IMR-90 (cell line): ENCODE data around the gene SSTR1. TPM values are rescaled to one million over a fixed set of nuclear protein-coding genes. Genes with fewer than 3 reads are reported as not detected.
A peak's percentile ranks its signal among the peaks of the same experiment; 100 is the strongest.

Experiments used
- ATAC-seq: fragments of 200-7000 bp; cut with Tn5 transposase; 2 replicates; pipeline ENCODE4 v1.9.1; 2020; ENCODE audit warnings: low read depth, mild to moderate bottlenecking, moderate library complexity
- Bru-seq: library from RNA; stranded (reverse); fragments of 400-500 nt; gene quantifications from one replicate; lab custom pipeline; 2021; lab: Mats Ljungman, UMichigan
- BruChase-seq, 2 experiments: library from RNA; stranded (reverse); fragments of 400-500 nt; gene quantifications; one replicate each; lab custom pipeline; 2021; lab: Mats Ljungman, UMichigan
- BruUV-seq: library from RNA; stranded (reverse); fragments of 400-500 nt; replicated peaks from 2 replicates; lab custom pipeline; 2021; lab: Mats Ljungman, UMichigan
- CTCF ChIA-PET: fragments of 300-600 bp; formaldehyde crosslinking; extraction: SDS; loops from one replicate; lab custom pipeline; 2021; ENCODE audit warnings: antibody characterized with exemption; lab: Yijun Ruan, JAX
- POLR2A ChIA-PET: fragments of 300-600 bp; sonication (Branson Sonifier 250); formaldehyde crosslinking; loops from one replicate; lab custom pipeline; 2022; ENCODE audit warnings: antibody characterized with exemption; ENCODE audit not compliant: unreplicated experiment; lab: Charles Lee
- DNase-seq: peaks from one replicate; pipeline ENCODE4 v3.0.0; 2013
- H2AFZ ChIP-seq: replicated peaks from 2 replicates; pipeline ENCODE3; 2013; ENCODE audit warnings: low read length, mild to moderate bottlenecking; ENCODE audit not compliant: poor library complexity
- H2AK5ac ChIP-seq: 2 replicates; pipeline ENCODE4 v1.6.1; 2013; ENCODE audit warnings: low read depth, low read length, inconsistent platforms
- H2AK9ac ChIP-seq: replicated peaks from 2 replicates; pipeline ENCODE3; 2013; ENCODE audit warnings: mild to moderate bottlenecking, low read depth, low read length, moderate library complexity; ENCODE audit not compliant: poor library complexity
- H2BK120ac ChIP-seq: 2 replicates; pipeline ENCODE4 v1.6.1; 2013; ENCODE audit warnings: low read depth, low read length, inconsistent platforms
- H2BK15ac ChIP-seq: 3 replicates; pipeline ENCODE4 v1.6.1; 2013; ENCODE audit warnings: low read depth, low read length, inconsistent platforms
- H2BK20ac ChIP-seq: 2 replicates; pipeline ENCODE4 v1.6.1; 2013; ENCODE audit warnings: low read depth, mild to moderate bottlenecking, inconsistent platforms, low read length, moderate library complexity
- H2BK5ac ChIP-seq: 2 replicates; pipeline ENCODE4 v1.6.1; 2013; ENCODE audit warnings: mild to moderate bottlenecking, low read depth, low read length, inconsistent platforms; ENCODE audit not compliant: poor library complexity, severe bottlenecking
- H3K14ac ChIP-seq: replicated peaks from 2 replicates; pipeline ENCODE4 v1.6.1; 2013; ENCODE audit warnings: low read depth, low read length, inconsistent platforms
- H3K18ac ChIP-seq: 2 replicates; pipeline ENCODE4 v1.6.1; 2013; ENCODE audit warnings: low read depth, low read length, control low read depth
- H3K23ac ChIP-seq: 2 replicates; pipeline ENCODE4 v1.6.1; 2013; ENCODE audit warnings: low read depth, low read length, inconsistent platforms
- H3K27ac ChIP-seq: 2 replicates; pipeline ENCODE4 v1.5.1; 2013; ENCODE audit warnings: mild to moderate bottlenecking, control low read depth, low read length; ENCODE audit not compliant: insufficient read depth
- H3K27me3 ChIP-seq: 2 replicates; pipeline ENCODE4 v1.6.1; 2013; ENCODE audit warnings: low read length; ENCODE audit not compliant: control insufficient read depth, insufficient read depth
- H3K36me3 ChIP-seq: 2 replicates; pipeline ENCODE4 v1.6.1; 2013; ENCODE audit warnings: low read length, mixed read lengths; ENCODE audit not compliant: control insufficient read depth, insufficient read depth
- H3K4ac ChIP-seq: 2 replicates; pipeline ENCODE4 v1.6.1; 2013; ENCODE audit warnings: low read depth, low read length, inconsistent platforms
- H3K4me1 ChIP-seq: 2 replicates; pipeline ENCODE4 v1.6.1; 2013; ENCODE audit warnings: low read length, mixed read lengths; ENCODE audit not compliant: control insufficient read depth, insufficient read depth
- H3K4me2 ChIP-seq: 2 replicates; pipeline ENCODE4 v1.6.1; 2013; ENCODE audit warnings: low read depth, mild to moderate bottlenecking, control low read depth, low read length, moderate library complexity
- H3K4me3 ChIP-seq: 2 replicates; pipeline ENCODE4 v1.5.1; 2013; ENCODE audit warnings: low read depth, mild to moderate bottlenecking, control low read depth, low read length, moderate library complexity; ENCODE audit not compliant: insufficient read depth
- H3K56ac ChIP-seq: 2 replicates; pipeline ENCODE4 v1.6.1; 2013; ENCODE audit warnings: low read length, inconsistent platforms; ENCODE audit not compliant: insufficient read depth; ENCODE audit errors: extremely low read depth
- H3K79me1 ChIP-seq, 2 experiments: 2 replicates each; pipeline ENCODE4 v1.6.1; 2013; ENCODE audit warnings: low read length in 2 of 2, inconsistent platforms in 1 of 2, low read depth in 1 of 2
- H3K9ac ChIP-seq: 2 replicates; pipeline ENCODE4 v1.6.1; 2013; ENCODE audit warnings: low read depth, low read length, control low read depth
- H3K9me1 ChIP-seq: 2 replicates; pipeline ENCODE4 v1.6.1; 2013; ENCODE audit warnings: low read length, inconsistent platforms; ENCODE audit not compliant: insufficient read depth
- H3K9me3 ChIP-seq: 2 replicates; pipeline ENCODE4 v1.6.1; 2013; ENCODE audit warnings: low read length; ENCODE audit not compliant: control insufficient read depth, insufficient read depth
- H4K20me1 ChIP-seq: 2 replicates; pipeline ENCODE4 v1.6.1; 2013; ENCODE audit warnings: low read length, inconsistent platforms; ENCODE audit not compliant: insufficient read depth
- H4K5ac ChIP-seq: 2 replicates; pipeline ENCODE4 v1.6.1; 2013; ENCODE audit warnings: mild to moderate bottlenecking, low read depth, low read length, control low read depth
- H4K8ac ChIP-seq, 2 experiments: 2 replicates each; pipeline ENCODE4 v1.6.1; 2013; ENCODE audit warnings: low read depth in 2 of 2, low read length in 2 of 2, control low read depth in 1 of 2, inconsistent platforms in 1 of 2
- H4K91ac ChIP-seq: 2 replicates; pipeline ENCODE4 v1.6.1; 2013; ENCODE audit warnings: low read depth, low read length, inconsistent platforms; ENCODE audit not compliant: insufficient read depth
- BHLHE40 ChIP-seq: fragments of 150-350 bp; IDR thresholded peaks from 2 replicates; pipeline ENCODE4 v1.6.1; 2016; ENCODE audit warnings: mild to moderate bottlenecking, low read depth, low read length
- MXI1 ChIP-seq: IDR thresholded peaks from 2 replicates; pipeline ENCODE4 v1.6.1; 2012; ENCODE audit warnings: low read depth, mild to moderate bottlenecking, low read length, moderate library complexity, borderline replicate concordance
- NFE2L2 ChIP-seq: fragments of 150-350 bp; IDR thresholded peaks from 2 replicates; pipeline ENCODE4 v1.6.1; 2016; ENCODE audit warnings: low read depth, mild to moderate bottlenecking, low read length
- USF2 ChIP-seq: fragments of 150-350 bp; IDR thresholded peaks from 2 replicates; pipeline ENCODE4 v1.6.1; 2017; ENCODE audit warnings: mild to moderate bottlenecking, antibody characterized with exemption, low read length, low read depth
- WGBS, 2 experiments: methylation state at CpG; one replicate each; pipeline versions ENCODE4 v1.1.5 to v1.1.7; 2013; ENCODE audit warnings: missing lambda C conversion rate in 2 of 2; ENCODE audit not compliant: insufficient read length in 1 of 2; ENCODE audit errors: extremely low coverage in 2 of 2; 5-methylcytosine and 5-hydroxymethylcytosine counted together
- dilution Hi-C: fragments of 300-500 bp; cut with HindIII; formaldehyde crosslinking; loops from one replicate; pipeline ENCODE4 v1.14.3; 2018; ENCODE audit warnings: low sequenced_read_pairs; ENCODE audit not compliant: unreplicated experiment
- in situ Hi-C: fragments of 300-500 bp; cut with MboI; formaldehyde crosslinking; loops from 3 replicates; pipeline ENCODE4 v1.14.3; 2019; ENCODE audit warnings: low sequenced_read_pairs, inconsistent platforms, mixed read lengths
- intact Hi-C: fragments of 100-400 bp; cut with micrococcal nuclease; formaldehyde crosslinking; loops from 2 replicates; pipeline ENCODE4 v1.10.0; 2022
- long read RNA-seq: library from polyadenylated mRNA; unstranded; transcript quantifications from one replicate; pipeline ENCODE4 v2.0.0, GENCODE V29; 2021; ENCODE audit not compliant: unreplicated experiment
- polyA plus RNA-seq, 3 experiments: library from polyadenylated mRNA; depleted of rRNA; stranded (reverse); fragments of >200 nt; gene quantifications; 2 replicates each; pipeline ENCODE4 v1.2.3, GENCODE V29; 2012; ENCODE audit warnings: low replicate concordance in 1 of 3
- total RNA-seq: library from RNA; depleted of rRNA; stranded (reverse); fragments of >200 nt; gene quantifications from 2 replicates; pipeline ENCODE4 v1.2.3, GENCODE V29; 2012; rRNA removed

SSTR1 gene
- total RNA-seq (1.1 and 1.4 TPM in 2 replicates), polyA plus RNA-seq (2012; rRNA removed) (5.5 and 5.6 TPM in 2 replicates), Bru-seq, nascent RNA (percentile 44 among the genes with signal in this experiment), BruChase-seq, experiment 1, labeled RNA remaining after a 6-hour chase (percentile 47 among the genes with signal in this experiment), BruChase-seq, experiment 2, labeled RNA remaining after a 2-hour chase (percentile 70 among the genes with signal in this experiment)
- 3.2 and 4.9 TPM in 2 replicates for polyA plus RNA-seq (2012; cell fraction: cytosol; rRNA removed)
- 4.7 and 4.8 TPM in 2 replicates for polyA plus RNA-seq (2012; cell fraction: nucleus; rRNA removed; ENCODE audit: low replicate concordance)
- long read RNA-seq, partial matches to known transcripts: 18 of 18 reads
- long read RNA-seq, other reads (novel, unspliced or antisense): 0 of 18 reads

- Histone ChIP-seq H2BK5ac (no peak within 1 kb of the TSS), H3K4me3 (peak within 1 kb of the TSS; percentile 61), H3K9me3 (peaks cover 2% of the 10 kb centered on the region; the same call in 1 of the 2 replicates), H3K27ac (no peak within 1 kb of the TSS; the same call in 1 of the 2 replicates), H3K9me1 (peaks cover 9% of the 10 kb centered on the region; the same call in 1 of the 2 replicates), H2AFZ (peak within 1 kb of the TSS; percentile 90), H3K18ac (no peak within 1 kb of the TSS), H3K23ac (peak within 1 kb of the TSS; percentile 79), H3K56ac (no peak within 1 kb of the TSS), H2BK120ac (peak within 1 kb of the TSS; percentile 70; the same call in 1 of the 2 replicates), H4K20me1 (no peaks in the 10 kb centered on the region), H3K9ac (peak within 1 kb of the TSS; percentile 22; the same call in 1 of the 2 replicates), H3K79me1 (peaks cover 0 to 20% of the 10 kb centered on the region in 2 experiments; a peak in 2 of 4 replicates), H4K8ac (peak within 1 kb of the TSS; percentile 32 to 44; a peak in 3 of 4 replicates), H2AK5ac (peak within 1 kb of the TSS; percentile 36; the same call in 1 of the 2 replicates), H2BK20ac (peak within 1 kb of the TSS; percentile 80), H3K4me2 (peak within 1 kb of the TSS; percentile 58), H4K91ac (no peak within 1 kb of the TSS; the same call in 1 of the 2 replicates), H3K14ac (0 out of 2 replicates have a peak within 1 kb of the TSS, but pooled peaks have one; percentile 22), H4K5ac (peak within 1 kb of the TSS; percentile 6; the same call in 1 of the 2 replicates), H2BK15ac (peak within 1 kb of the TSS; percentile 51; the same call in 2 of the 3 replicates), H3K4ac (peak within 1 kb of the TSS; percentile 33), H2AK9ac (no peak within 1 kb of the TSS), H3K4me1 (peaks cover 11% of the 10 kb centered on the region; the same call in 1 of the 2 replicates), H3K27me3 (no peaks in the 10 kb centered on the region), H3K36me3 (no peaks in the 10 kb centered on the region)
- BruUV-seq: no TSS peak
- dilution Hi-C loops (no loop called here), intact Hi-C loops (no loop called here), in situ Hi-C loops (loop anchor here (10.0 kb wide), 2 partner anchors 303 to 657 kb away; no protein-coding TSS in a partner anchor)
- DNase-seq (no peak), ATAC-seq (no peak)
- 8% methylated on average over 18 of the region's 49 CpGs; no CpG with 5 or more reads in 1 of the 2 experiments for WGBS, 2 experiments
- TF ChIP-seq BHLHE40: peak; percentile 20; the same call in 1 of the 2 replicates
- TF ChIP-seq NFE2L2: no peak
- TF ChIP-seq MXI1: no peak
- peak; percentile 74 for TF ChIP-seq USF2
- ChIA-PET POLR2A (no interaction called here), CTCF (interaction anchor here (0.7 to 1.5 kb wide), 4 partner anchors 11 to 393 kb away, joined by 3 to 6 read pairs (median 4); no protein-coding TSS in a partner anchor)
Measured at GRCh38 chr14:38207736-38208617, at the start of gene SSTR1. TSS of gene SSTR1 (plus strand) at chr14:38207904. CDS start at chr14:38209390, 1,486 bp downstream.
